Choroid plexus epithelial cell (primary cell): Measurements from ENCODE around the gene CFAP77.
A peak's percentile ranks its signal among the peaks of the same experiment; 100 is the strongest.

Experiments used
- DNase-seq: peaks from one replicate; pipeline ENCODE4 v3.0.0-alpha.2; 2010; ENCODE audit warnings: low read depth
- H3K4me3 ChIP-seq: 2 replicates; pipeline ENCODE4 v1.5.1; 2011; ENCODE audit warnings: low read depth, mild to moderate bottlenecking, control low read depth, low read length, moderate library complexity
- CTCF ChIP-seq: conservative IDR thresholded peaks from 2 replicates; pipeline ENCODE4 v1.5.1; 2011; ENCODE audit warnings: low read depth, mild to moderate bottlenecking, control low read depth, inconsistent platforms, low read length, moderate library complexity

The CFAP77 gene

GRCh38 chr9:132506977-132507669, 97.1 kb downstream of the CFAP77 start:
- no peak for TF ChIP-seq CTCF
- DNase-seq = no peak
- H3K4me3 ChIP-seq = no peak overlapping the region

DNA sequence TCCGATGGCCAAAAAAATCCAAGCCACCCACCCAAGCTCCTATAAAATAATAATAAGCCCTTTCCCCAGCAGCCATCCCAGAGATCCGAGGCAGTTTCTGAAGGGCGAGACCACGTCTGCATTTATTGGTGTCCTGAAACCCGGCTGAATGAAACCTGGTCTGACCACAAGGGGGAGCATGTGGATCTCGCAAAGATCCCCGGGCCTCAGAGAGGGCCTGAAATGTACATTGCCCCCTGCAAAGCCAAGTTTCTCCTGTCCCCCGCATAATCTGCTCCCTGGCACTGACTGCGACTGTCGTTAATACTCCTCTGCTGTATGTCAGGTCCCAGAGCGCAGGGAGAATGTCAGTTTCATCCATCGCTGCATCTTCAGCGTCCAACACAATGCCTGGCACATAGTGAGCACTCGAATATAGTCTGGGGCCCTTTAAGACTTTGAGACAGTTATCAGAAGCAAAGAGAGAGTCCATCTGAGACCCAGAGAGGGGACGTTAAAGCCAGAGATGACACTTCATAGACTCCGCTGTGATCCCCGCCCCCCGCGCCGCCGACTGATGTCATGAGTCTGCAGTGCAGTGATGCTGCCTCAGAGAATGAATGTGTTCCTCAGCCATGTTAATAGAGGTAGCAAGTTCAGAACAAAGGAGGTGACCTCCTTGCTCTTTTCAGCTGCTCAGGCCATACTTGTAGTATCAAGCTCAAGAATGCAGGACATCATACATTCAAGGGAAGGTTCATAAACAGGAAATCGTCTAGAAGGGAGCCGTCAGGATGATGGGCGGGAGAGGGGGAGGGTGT, 97.9 kb downstream of the CFAP77 start:
- DNase-seq = peak; percentile 82
- peak; percentile 96 for TF ChIP-seq CTCF
- no peak overlapping the region for H3K4me3 ChIP-seq

- H3K4me3 ChIP-seq = no peak overlapping the region
- no peak for TF ChIP-seq CTCF
- no peak for DNase-seq
These were observed 100.2 kb downstream of the CFAP77 start for GRCh38 chr9:132509928-132510874.

DNA sequence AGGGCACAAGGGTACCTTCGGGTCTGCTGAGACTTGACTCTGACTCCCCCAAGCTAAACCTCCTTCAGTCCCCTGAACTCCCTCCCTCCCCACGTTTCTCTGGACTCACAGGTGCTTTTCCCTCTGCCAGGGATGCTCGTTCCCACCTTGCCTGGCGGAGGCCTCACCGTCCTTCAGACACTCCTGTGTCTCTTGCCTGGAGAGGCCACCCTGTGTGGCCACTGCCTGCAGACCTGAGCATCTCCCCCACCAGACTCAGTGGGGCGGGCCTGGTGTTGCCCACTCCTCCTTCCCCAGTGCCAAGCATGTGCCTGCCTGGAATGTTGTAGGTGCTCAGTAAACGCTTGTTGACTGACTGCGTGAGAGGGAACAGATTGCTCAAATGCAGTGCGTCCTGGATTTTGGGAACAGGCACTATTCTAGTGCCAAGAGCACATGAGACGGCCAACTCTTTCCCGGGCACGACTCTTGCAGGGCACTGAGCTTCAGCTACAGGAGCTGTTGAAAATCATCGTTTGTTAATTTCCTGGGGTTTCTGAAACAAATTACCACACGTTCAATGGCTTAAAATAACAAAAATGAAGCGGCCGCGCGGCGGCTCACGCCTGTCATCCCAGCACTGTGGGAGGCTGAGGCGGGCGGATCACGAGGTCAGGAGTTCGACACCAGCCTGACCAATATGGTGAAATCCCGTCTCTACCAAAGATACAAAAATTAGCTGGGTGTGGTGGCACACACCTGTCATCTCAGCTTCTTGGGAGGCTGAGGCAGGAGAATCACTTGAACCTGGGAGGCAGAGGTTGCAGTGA, 101.4 kb downstream of the CFAP77 start:
- TF ChIP-seq CTCF = no peak
- no peak for DNase-seq
- H3K4me3 ChIP-seq = no peak overlapping the region

DNA sequence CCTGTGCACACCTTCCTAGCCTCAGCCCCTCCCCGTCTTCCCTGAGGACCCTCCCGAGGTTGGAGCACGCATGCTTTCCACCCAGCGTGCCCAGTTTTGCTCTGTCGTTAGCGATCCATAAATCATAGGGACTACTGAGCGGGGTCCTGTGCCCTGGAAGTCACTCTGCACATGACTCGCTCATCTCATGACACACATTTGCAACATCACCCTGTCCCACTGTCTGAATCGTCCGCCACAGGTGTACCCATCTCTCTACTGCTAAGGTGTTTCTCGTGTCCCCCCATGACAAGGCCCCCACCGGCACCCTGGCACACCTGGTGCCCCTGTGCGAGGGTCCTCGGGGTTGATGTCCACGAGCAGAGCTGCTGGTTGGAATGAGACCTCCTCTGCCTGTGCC, 103.4 kb downstream of the CFAP77 start:
- H3K4me3 ChIP-seq = no peak overlapping the region
- DNase-seq = no peak
- no peak for TF ChIP-seq CTCF
